Measurements from ENCODE around the gene ZCCHC24.
"Not testable (repeated sequence)": the region's sequence is repeated elsewhere in the genome, so short reads cannot be mapped to it uniquely, and the experiment has no call there.

The ZCCHC24 gene

GRCh38 chr10:79472449-79472848, 27.0 kb upstream of the ZCCHC24 start:
- DNase-seq (ENCODE audit: low spot score), result no peak

GRCh38 chr10:79471776-79472175, 26.4 kb upstream of the ZCCHC24 start:
- no peak for DNase-seq (ENCODE audit: low spot score)

- DNase-seq (ENCODE audit: low spot score), result no peak
These were observed 24.7 kb upstream of the ZCCHC24 start for GRCh38 chr10:79470096-79470495.

- DNase-seq (ENCODE audit: low spot score), result no peak
These were observed 23.6 kb upstream of the ZCCHC24 start for GRCh38 chr10:79468841-79469585.

GRCh38 chr10:79468015-79468560, 22.7 kb upstream of the ZCCHC24 start:
- DNase-seq (ENCODE audit: low spot score), result no peak

GRCh38 chr10:79465341-79465740, 19.9 kb upstream of the ZCCHC24 start:
- DNase-seq (ENCODE audit: low spot score), result no peak

- DNase-seq (ENCODE audit: low spot score), result no peak
These were observed 18.4 kb upstream of the ZCCHC24 start for GRCh38 chr10:79463578-79464496.

GRCh38 chr10:79460687-79461086, 15.3 kb upstream of the ZCCHC24 start:
- DNase-seq (ENCODE audit: low spot score), result no peak

GRCh38 chr10:79459243-79459642, 13.8 kb upstream of the ZCCHC24 start:
- no peak for DNase-seq (ENCODE audit: low spot score)

- DNase-seq (ENCODE audit: low spot score), result no peak
These were observed 13.1 kb upstream of the ZCCHC24 start for GRCh38 chr10:79458483-79458882.

- DNase-seq (ENCODE audit: low spot score), result no peak
These were observed 11.9 kb upstream of the ZCCHC24 start for GRCh38 chr10:79457256-79457785.

GRCh38 chr10:79454259-79454658, 8.8 kb upstream of the ZCCHC24 start:
- no peak for DNase-seq (ENCODE audit: low spot score)

GRCh38 chr10:79453392-79453791, 8.0 kb upstream of the ZCCHC24 start:
- no peak for DNase-seq (ENCODE audit: low spot score)

GRCh38 chr10:79452174-79452611, 6.8 kb upstream of the ZCCHC24 start:
- no peak for DNase-seq (ENCODE audit: low spot score)

- DNase-seq (ENCODE audit: low spot score), result no peak
These were observed 5.7 kb upstream of the ZCCHC24 start for GRCh38 chr10:79451046-79451699.

GRCh38 chr10:79449181-79450146, 4.0 kb upstream of the ZCCHC24 start:
- DNase-seq (ENCODE audit: low spot score), result no peak

- no peak for DNase-seq (ENCODE audit: low spot score)
These were observed 3.3 kb upstream of the ZCCHC24 start for GRCh38 chr10:79448732-79449049.

- DNase-seq (ENCODE audit: low spot score), result no peak
These were observed 2.7 kb upstream of the ZCCHC24 start for GRCh38 chr10:79447911-79448731.

GRCh38 chr10:79447249-79447648, 1.8 kb upstream of the ZCCHC24 start:
- not testable (repeated sequence) for DNase-seq (ENCODE audit: low spot score)

- DNase-seq (ENCODE audit: low spot score), result no peak
These were observed 1.3 kb upstream of the ZCCHC24 start for GRCh38 chr10:79446758-79447084.

All from hematopoietic multipotent progenitor cell treated with erythropoietin and hydrocortisone succinate and interleukin-3 and kit ligand, for 17 days (in vitro differentiated cells).